IMR-90 (cell line): ENCODE measurements around the gene GALC. TPM values are rescaled to one million over a fixed set of nuclear protein-coding genes. Genes with fewer than 3 reads are reported as not detected.

Experiments
- ATAC-seq: fragments of 200-7000 bp; cut with Tn5 transposase; 2 replicates; pipeline ENCODE4 v1.9.1; 2020; ENCODE audit warnings: low read depth, mild to moderate bottlenecking, moderate library complexity
- BruUV-seq: library from RNA; stranded (reverse); fragments of 400-500 nt; replicated peaks from 2 replicates; lab custom pipeline; 2021; lab: Mats Ljungman, UMichigan
- CTCF ChIA-PET: fragments of 300-600 bp; formaldehyde crosslinking; extraction: SDS; loops from one replicate; lab custom pipeline; 2021; ENCODE audit warnings: antibody characterized with exemption; lab: Yijun Ruan, JAX
- POLR2A ChIA-PET: fragments of 300-600 bp; sonication (Branson Sonifier 250); formaldehyde crosslinking; loops from one replicate; lab custom pipeline; 2022; ENCODE audit warnings: antibody characterized with exemption; ENCODE audit not compliant: unreplicated experiment; lab: Charles Lee
- DNase-seq: peaks from one replicate; pipeline ENCODE4 v3.0.0; 2013
- H2AFZ ChIP-seq: replicated peaks from 2 replicates; pipeline ENCODE3; 2013; ENCODE audit warnings: low read length, mild to moderate bottlenecking; ENCODE audit not compliant: poor library complexity
- H2AK5ac ChIP-seq: 2 replicates; pipeline ENCODE4 v1.6.1; 2013; ENCODE audit warnings: low read depth, low read length, inconsistent platforms
- H2AK9ac ChIP-seq: replicated peaks from 2 replicates; pipeline ENCODE3; 2013; ENCODE audit warnings: mild to moderate bottlenecking, low read depth, low read length, moderate library complexity; ENCODE audit not compliant: poor library complexity
- H2BK120ac ChIP-seq: 2 replicates; pipeline ENCODE4 v1.6.1; 2013; ENCODE audit warnings: low read depth, low read length, inconsistent platforms
- H2BK15ac ChIP-seq: 3 replicates; pipeline ENCODE4 v1.6.1; 2013; ENCODE audit warnings: low read depth, low read length, inconsistent platforms
- H2BK20ac ChIP-seq: 2 replicates; pipeline ENCODE4 v1.6.1; 2013; ENCODE audit warnings: low read depth, mild to moderate bottlenecking, inconsistent platforms, low read length, moderate library complexity
- H2BK5ac ChIP-seq: 2 replicates; pipeline ENCODE4 v1.6.1; 2013; ENCODE audit warnings: mild to moderate bottlenecking, low read depth, low read length, inconsistent platforms; ENCODE audit not compliant: poor library complexity, severe bottlenecking
- H3K14ac ChIP-seq: replicated peaks from 2 replicates; pipeline ENCODE4 v1.6.1; 2013; ENCODE audit warnings: low read depth, low read length, inconsistent platforms
- H3K18ac ChIP-seq: 2 replicates; pipeline ENCODE4 v1.6.1; 2013; ENCODE audit warnings: low read depth, low read length, control low read depth
- H3K23ac ChIP-seq: 2 replicates; pipeline ENCODE4 v1.6.1; 2013; ENCODE audit warnings: low read depth, low read length, inconsistent platforms
- H3K27ac ChIP-seq: 2 replicates; pipeline ENCODE4 v1.5.1; 2013; ENCODE audit warnings: mild to moderate bottlenecking, control low read depth, low read length; ENCODE audit not compliant: insufficient read depth
- H3K27me3 ChIP-seq: 2 replicates; pipeline ENCODE4 v1.6.1; 2013; ENCODE audit warnings: low read length; ENCODE audit not compliant: control insufficient read depth, insufficient read depth
- H3K36me3 ChIP-seq: 2 replicates; pipeline ENCODE4 v1.6.1; 2013; ENCODE audit warnings: low read length, mixed read lengths; ENCODE audit not compliant: control insufficient read depth, insufficient read depth
- H3K4ac ChIP-seq: 2 replicates; pipeline ENCODE4 v1.6.1; 2013; ENCODE audit warnings: low read depth, low read length, inconsistent platforms
- H3K4me1 ChIP-seq: 2 replicates; pipeline ENCODE4 v1.6.1; 2013; ENCODE audit warnings: low read length, mixed read lengths; ENCODE audit not compliant: control insufficient read depth, insufficient read depth
- H3K4me2 ChIP-seq: 2 replicates; pipeline ENCODE4 v1.6.1; 2013; ENCODE audit warnings: low read depth, mild to moderate bottlenecking, control low read depth, low read length, moderate library complexity
- H3K4me3 ChIP-seq: 2 replicates; pipeline ENCODE4 v1.5.1; 2013; ENCODE audit warnings: low read depth, mild to moderate bottlenecking, control low read depth, low read length, moderate library complexity; ENCODE audit not compliant: insufficient read depth
- H3K56ac ChIP-seq: 2 replicates; pipeline ENCODE4 v1.6.1; 2013; ENCODE audit warnings: low read length, inconsistent platforms; ENCODE audit not compliant: insufficient read depth; ENCODE audit errors: extremely low read depth
- H3K79me1 ChIP-seq, 2 experiments: 2 replicates each; pipeline ENCODE4 v1.6.1; 2013; ENCODE audit warnings: low read length in 2 of 2, inconsistent platforms in 1 of 2, low read depth in 1 of 2
- H3K9ac ChIP-seq: 2 replicates; pipeline ENCODE4 v1.6.1; 2013; ENCODE audit warnings: low read depth, low read length, control low read depth
- H3K9me1 ChIP-seq: 2 replicates; pipeline ENCODE4 v1.6.1; 2013; ENCODE audit warnings: low read length, inconsistent platforms; ENCODE audit not compliant: insufficient read depth
- H3K9me3 ChIP-seq: 2 replicates; pipeline ENCODE4 v1.6.1; 2013; ENCODE audit warnings: low read length; ENCODE audit not compliant: control insufficient read depth, insufficient read depth
- H4K20me1 ChIP-seq: 2 replicates; pipeline ENCODE4 v1.6.1; 2013; ENCODE audit warnings: low read length, inconsistent platforms; ENCODE audit not compliant: insufficient read depth
- H4K5ac ChIP-seq: 2 replicates; pipeline ENCODE4 v1.6.1; 2013; ENCODE audit warnings: mild to moderate bottlenecking, low read depth, low read length, control low read depth
- H4K8ac ChIP-seq, 2 experiments: 2 replicates each; pipeline ENCODE4 v1.6.1; 2013; ENCODE audit warnings: low read depth in 2 of 2, low read length in 2 of 2, control low read depth in 1 of 2, inconsistent platforms in 1 of 2
- H4K91ac ChIP-seq: 2 replicates; pipeline ENCODE4 v1.6.1; 2013; ENCODE audit warnings: low read depth, low read length, inconsistent platforms; ENCODE audit not compliant: insufficient read depth
- BHLHE40 ChIP-seq: fragments of 150-350 bp; IDR thresholded peaks from 2 replicates; pipeline ENCODE4 v1.6.1; 2016; ENCODE audit warnings: mild to moderate bottlenecking, low read depth, low read length
- CEBPB ChIP-seq: IDR thresholded peaks from 2 replicates; pipeline ENCODE4 v1.6.1; 2012; ENCODE audit warnings: low read depth, low read length, improper control_type of control experiment
- MAFK ChIP-seq: IDR thresholded peaks from 2 replicates; pipeline ENCODE4 v1.6.1; 2012; ENCODE audit warnings: low read depth, low read length, improper control_type of control experiment
- MXI1 ChIP-seq: IDR thresholded peaks from 2 replicates; pipeline ENCODE4 v1.6.1; 2012; ENCODE audit warnings: low read depth, mild to moderate bottlenecking, low read length, moderate library complexity, borderline replicate concordance
- NFE2L2 ChIP-seq: fragments of 150-350 bp; IDR thresholded peaks from 2 replicates; pipeline ENCODE4 v1.6.1; 2016; ENCODE audit warnings: low read depth, mild to moderate bottlenecking, low read length
- POLR2A ChIP-seq: IDR thresholded peaks from 2 replicates; pipeline ENCODE4 v1.6.1; 2012; ENCODE audit warnings: mild to moderate bottlenecking, low read depth, low read length
- RCOR1 ChIP-seq: IDR thresholded peaks from 2 replicates; pipeline ENCODE4 v1.6.1; 2012; ENCODE audit warnings: mild to moderate bottlenecking, low read length, improper control_type of control experiment; ENCODE audit not compliant: insufficient replicate concordance
- WGBS, 2 experiments: methylation state at CpG; one replicate each; pipeline versions ENCODE4 v1.1.5 to v1.1.7; 2013; ENCODE audit warnings: missing lambda C conversion rate in 2 of 2; ENCODE audit not compliant: insufficient read length in 1 of 2; ENCODE audit errors: extremely low coverage in 2 of 2; 5-methylcytosine and 5-hydroxymethylcytosine counted together
- dilution Hi-C: fragments of 300-500 bp; cut with HindIII; formaldehyde crosslinking; loops from one replicate; pipeline ENCODE4 v1.14.3; 2018; ENCODE audit warnings: low sequenced_read_pairs; ENCODE audit not compliant: unreplicated experiment
- in situ Hi-C: fragments of 300-500 bp; cut with MboI; formaldehyde crosslinking; loops from 3 replicates; pipeline ENCODE4 v1.14.3; 2019; ENCODE audit warnings: low sequenced_read_pairs, inconsistent platforms, mixed read lengths
- intact Hi-C: fragments of 100-400 bp; cut with micrococcal nuclease; formaldehyde crosslinking; loops from 2 replicates; pipeline ENCODE4 v1.10.0; 2022
- polyA plus RNA-seq, 3 experiments: library from polyadenylated mRNA; depleted of rRNA; stranded (reverse); fragments of >200 nt; gene quantifications; 2 replicates each; pipeline ENCODE4 v1.2.3, GENCODE V29; 2012; ENCODE audit warnings: low replicate concordance in 1 of 3
- total RNA-seq: library from RNA; depleted of rRNA; stranded (reverse); fragments of >200 nt; gene quantifications from 2 replicates; pipeline ENCODE4 v1.2.3, GENCODE V29; 2012
- TF ChIP-seq, protein P1 (sequence below): fragments of 150-350 bp; IDR thresholded peaks from 2 replicates; pipeline ENCODE4 v1.6.1; 2017; ENCODE audit warnings: mild to moderate bottlenecking, antibody characterized with exemption, low read length, low read depth

GALC gene
- total and polyA plus RNA-seq, 2 of the 4 experiments (the other 2 are of a cell fraction): 6.3 to 7.9 TPM

DNA sequence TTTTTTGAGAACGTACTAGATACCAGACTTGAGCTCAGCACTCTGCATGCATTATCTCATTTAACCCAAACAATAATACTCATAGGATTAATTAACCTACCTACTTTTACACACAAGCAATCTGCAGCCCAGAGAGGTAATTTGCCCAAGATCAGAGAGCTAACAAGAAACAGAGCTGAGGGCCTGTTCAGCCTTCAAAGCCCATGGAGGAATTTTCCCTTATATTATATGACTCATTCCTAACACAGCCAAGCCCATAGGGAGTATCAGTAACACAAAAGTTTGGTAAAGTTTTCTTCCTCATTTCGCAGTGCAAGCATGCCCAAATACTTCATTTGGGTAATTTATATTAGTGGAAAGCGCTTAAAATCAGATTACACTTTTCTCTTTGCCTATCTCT is 94.7 kb downstream of the GALC start:
- TF ChIP-seq BHLHE40: no peak
- TF ChIP-seq RCOR1: no peak
- TF ChIP-seq CEBPB: no peak
- no peak for TF ChIP-seq NFE2L2
- no peak for TF ChIP-seq POLR2A
- no peak for TF ChIP-seq MAFK
- TF ChIP-seq, protein P1, sequence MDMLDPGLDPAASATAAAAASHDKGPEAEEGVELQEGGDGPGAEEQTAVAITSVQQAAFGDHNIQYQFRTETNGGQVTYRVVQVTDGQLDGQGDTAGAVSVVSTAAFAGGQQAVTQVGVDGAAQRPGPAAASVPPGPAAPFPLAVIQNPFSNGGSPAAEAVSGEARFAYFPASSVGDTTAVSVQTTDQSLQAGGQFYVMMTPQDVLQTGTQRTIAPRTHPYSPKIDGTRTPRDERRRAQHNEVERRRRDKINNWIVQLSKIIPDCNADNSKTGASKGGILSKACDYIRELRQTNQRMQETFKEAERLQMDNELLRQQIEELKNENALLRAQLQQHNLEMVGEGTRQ: no peak
- TF ChIP-seq MXI1: no peak
- no peak overlapping the region for H3K56ac ChIP-seq

More for the DNA sequence above, 94.7 kb downstream of the GALC start:
- no peak overlapping the region for H2AK9ac ChIP-seq
- H3K23ac ChIP-seq: no peak overlapping the region
- H3K4me2 ChIP-seq: no peak overlapping the region
- H4K5ac ChIP-seq: no peak overlapping the region
- H3K79me1 ChIP-seq: no peaks in the 10 kb centered on the region
- no peak overlapping the region for H2BK15ac ChIP-seq
- no peak overlapping the region for H4K91ac ChIP-seq
- no peaks in the 10 kb centered on the region for H3K9me1 ChIP-seq
- H3K27me3 ChIP-seq: no peaks in the 10 kb centered on the region
- ATAC-seq (0 out of 2 replicates have a peak, but pooled peaks have one; percentile 32), DNase-seq (peak; percentile 0)
- WGBS, 2 experiments: no CpG with 5 or more reads among the region's 3 CpGs
- no peak overlapping the region for H4K8ac ChIP-seq
- H3K9me3 ChIP-seq: no peaks in the 10 kb centered on the region
- no peaks in the 10 kb centered on the region for H3K4me1 ChIP-seq
- ChIA-PET POLR2A (no interaction called here), CTCF (interaction anchor here (1.0 to 1.1 kb wide), 2 partner anchors 16 to 152 kb away, joined by 3 read pairs; no protein-coding TSS in a partner anchor)
- no peak overlapping the region for H3K27ac ChIP-seq
- no peaks in the 10 kb centered on the region for H4K20me1 ChIP-seq
- H3K9ac ChIP-seq: no peak overlapping the region
- dilution Hi-C loops: no loop called here
- H3K18ac ChIP-seq: no peak overlapping the region
- H2BK20ac ChIP-seq: no peak overlapping the region
- H2AK5ac ChIP-seq: no peak overlapping the region
- no TSS peak for BruUV-seq
- H2AFZ ChIP-seq: no peak overlapping the region
- intact Hi-C loops: loop anchor here (10.0 kb wide), 1 partner anchor 1844 kb away; no protein-coding TSS in a partner anchor
- H3K4ac ChIP-seq: no peak overlapping the region
- no peak overlapping the region for H3K4me3 ChIP-seq
- no peak overlapping the region for H2BK5ac ChIP-seq
- no peak overlapping the region for H2BK120ac ChIP-seq
- no peaks in the 10 kb centered on the region for H3K36me3 ChIP-seq
- in situ Hi-C loops: no loop called here
- H3K14ac ChIP-seq: no peak overlapping the region
